NCI-H82 (cell line): Measurements from ENCODE around the gene CLCF1.
A peak's percentile ranks its signal among the peaks of the same experiment; 100 is the strongest.
"Not testable (repeated sequence)": the region's sequence is repeated elsewhere in the genome, so short reads cannot be mapped to it uniquely, and the experiment has no call there.

ENCODE experiments used
- DNase-seq: peaks from one replicate; lab custom pipeline; 2025; lab: John Stamatoyannopoulos, UW

CLCF1 gene

GRCh38 chr11:67322049-67322448 lies 51.3 kb downstream of the CLCF1 start:
- DNase-seq: no peak

GRCh38 chr11:67321313-67321871 lies 52.0 kb downstream of the CLCF1 start:
- no peak for DNase-seq

GRCh38 chr11:67320691-67321090 lies 52.7 kb downstream of the CLCF1 start:
- DNase-seq: no peak

- no peak for DNase-seq
Observed at GRCh38 chr11:67320011-67320410, 53.4 kb downstream of the CLCF1 start.

GRCh38 chr11:67318876-67319275 lies 54.5 kb downstream of the CLCF1 start:
- DNase-seq: not testable (repeated sequence)

GRCh38 chr11:67317888-67318555 lies 55.4 kb downstream of the CLCF1 start:
- no peak for DNase-seq

GRCh38 chr11:67317205-67317887 lies 56.1 kb downstream of the CLCF1 start:
- peak; percentile 98 for DNase-seq

- no peak for DNase-seq
Observed at GRCh38 chr11:67316882-67317204, 56.6 kb downstream of the CLCF1 start.

- no peak for DNase-seq
Observed at GRCh38 chr11:67315325-67315909, 58.0 kb downstream of the CLCF1 start.

- no peak for DNase-seq
Observed at GRCh38 chr11:67314218-67314617, 59.2 kb downstream of the CLCF1 start.
